Stomach (tissue), 9 donors: ENCODE measurements around the gene RASGRP3. TPM values are rescaled to one million over a fixed set of nuclear protein-coding genes. Genes with fewer than 3 reads are reported as not detected.

Experiments
- DNase-seq, 2 donors: peaks; one replicate each; pipeline versions ENCODE4 v3.0.0 to v3.0.0-alpha.2; 2013 to 2019
- H3K27ac ChIP-seq, 5 donors: fragments of 200-600 bp in 4 of 5; sonication (generic) in 4 of 5; one replicate each; pipeline ENCODE4 v1.5.1; 2013 to 2019; ENCODE audit warnings: mild to moderate bottlenecking in 1 of 5, moderate library complexity in 1 of 5
- H3K27me3 ChIP-seq, 3 donors: fragments of 200-600 bp; sonication (generic); one replicate each; pipeline ENCODE4 v1.5.1; 2017 to 2019; ENCODE audit warnings: mixed run types in 1 of 3
- H3K36me3 ChIP-seq, 4 donors: fragments of 200-600 bp; sonication (generic); 1 replicate in 3 of 4; 2 replicates in 1 of 4; pipeline ENCODE4 v1.5.1; 2016 to 2019
- H3K4me1 ChIP-seq, 4 donors: fragments of 200-600 bp; sonication (generic); one replicate each; pipeline ENCODE4 v1.5.1; 2016 to 2019
- H3K4me3 ChIP-seq, 4 donors: fragments of 200-600 bp; sonication (generic) in 3 of 4; one replicate each; pipeline ENCODE4 v1.5.1; 2016 to 2019; ENCODE audit warnings: mild to moderate bottlenecking in 1 of 4
- H3K9me3 ChIP-seq, 4 donors: fragments of 200-600 bp; sonication (generic); one replicate each; pipeline ENCODE4 v1.5.1; 2016 to 2019
- CTCF ChIP-seq, 7 experiments: fragments of 450-650 bp in 4 of 7; fragments of 200-600 bp in 3 of 7; sonication (generic) in 3 of 7; IDR thresholded peaks; one replicate each; pipeline ENCODE4 v1.5.1; 2016 to 2019; ENCODE audit warnings: antibody characterized with exemption in 7 of 7, control low read depth in 2 of 7, mild to moderate bottlenecking in 1 of 7
- EP300 ChIP-seq: sonication (generic); formaldehyde crosslinking; IDR thresholded peaks from one replicate; pipeline ENCODE4 v1.6.1; 2017; ENCODE audit warnings: antibody characterized with exemption
- POLR2A ChIP-seq, 4 donors: fragments of 450-650 bp; IDR thresholded peaks; one replicate each; pipeline ENCODE4 v1.6.1; 2016; ENCODE audit warnings: antibody characterized with exemption in 4 of 4, control low read depth in 2 of 4, mild to moderate bottlenecking in 1 of 4, moderate library complexity in 1 of 4
- POLR2AphosphoS5 ChIP-seq, 3 donors: sonication (generic); formaldehyde crosslinking; IDR thresholded peaks; one replicate each; pipeline ENCODE4 v1.6.1; 2016; ENCODE audit warnings: antibody characterized with exemption in 3 of 3
- WGBS, 5 donors: extraction: QIAGEN DNeasy Blood & Tissue Kit in 3 of 5; methylation state at CpG; one replicate each; pipeline versions ENCODE4 v1.1.5 to v1.1.7; 2013 to 2018; 5-methylcytosine and 5-hydroxymethylcytosine counted together
- intact Hi-C: fragments of 100-400 bp; cut with DNase I; formaldehyde crosslinking; loops from one replicate; pipeline ENCODE4 v1.15.1; 2023; ENCODE audit warnings: low total_unique reads
- polyA plus RNA-seq, 3 donors: library from polyadenylated mRNA; stranded (reverse); fragments of 200-250 nt; gene quantifications; one replicate each; pipeline ENCODE4 v1.2.3, GENCODE V29; 2013
- total RNA-seq, 5 donors: library from RNA; depleted of rRNA; stranded (reverse); fragments of >200 nt; gene quantifications; one replicate each; pipeline versions ENCODE4 v1.1.0 to v1.2.3, GENCODE V29; 2014 to 2016
- donor health status: healthy with polysubstance abuse.
- donor health status: Bipolar disorder and iron deficiency.
- donor health status: healthy.

Gene RASGRP3
- total and polyA plus RNA-seq, 8 donors = 0.29 to 51.3 (median 10.1) TPM

DNA sequence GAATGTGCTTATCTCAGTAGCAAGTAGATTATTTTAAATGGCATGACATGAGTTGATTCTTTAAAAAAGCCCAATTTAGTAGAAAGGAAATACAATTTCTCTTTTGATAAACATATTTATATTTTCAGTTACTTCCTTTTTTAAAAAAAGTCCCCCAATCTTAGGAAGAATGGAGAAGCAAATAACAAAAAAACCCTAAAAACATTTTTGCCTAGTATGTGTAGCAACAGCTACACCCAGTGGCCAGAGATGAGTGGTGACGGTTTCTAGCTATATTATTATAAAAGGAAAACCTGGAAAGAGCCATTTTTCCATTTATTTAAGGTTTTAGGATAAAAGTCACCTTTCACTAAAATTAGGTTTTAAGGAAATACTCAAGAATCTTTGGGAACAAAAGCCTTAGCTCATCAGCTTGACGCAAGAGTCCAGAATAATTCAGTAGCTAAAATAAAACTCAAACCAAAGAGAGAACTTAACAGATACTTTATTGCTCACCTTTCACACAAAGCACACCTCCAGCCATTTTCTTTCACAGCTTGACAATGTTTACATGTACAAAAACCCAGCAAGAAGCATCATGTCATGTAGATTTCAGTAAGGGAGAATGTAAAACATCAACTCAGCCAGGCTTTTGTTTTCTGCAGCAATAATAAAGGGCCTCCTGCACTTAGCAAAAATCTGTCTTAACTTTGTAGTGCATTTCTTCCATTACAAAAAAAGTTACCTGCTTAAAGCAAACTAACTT, 106.9 kb downstream of the RASGRP3 start:
- TF ChIP-seq CTCF (IDR thresholded peaks at IDR 0.05) (peak in 5 of 7 experiments; percentile 49 to 74 (median 71)), POLR2AphosphoS5 (IDR thresholded peaks at IDR 0.05) (no peak)
- Histone ChIP-seq H3K9me3 (no peaks in the 10 kb centered on the region), H3K36me3 (peaks cover 12 to 47% (median 40%) of the 10 kb centered on the region in 4 donors), H3K27me3 (no peaks in the 10 kb centered on the region), H3K4me1 (peaks cover 0 to 29% (median 11%) of the 10 kb centered on the region in 4 donors), H3K27ac (no peak overlapping the region), H3K4me3 (no peak overlapping the region)
- DNase-seq = peak in 1 of 2 donors; percentile 73
- WGBS, 5 donors = 19 to 29% (median 26%) methylated on average over 2 of the region's 2 CpGs
- intact Hi-C loops = no loop called here

- Histone ChIP-seq H3K4me1 (peaks cover 0 to 56% (median 22%) of the 10 kb centered on the region in 4 donors), H3K27ac (peak overlapping the region in 1 of 5 donors; percentile 34), H3K4me3 (no peak overlapping the region), H3K36me3 (peaks cover 15 to 67% (median 57%) of the 10 kb centered on the region in 4 donors), H3K27me3 (no peaks in the 10 kb centered on the region), H3K9me3 (no peaks in the 10 kb centered on the region)
- TF ChIP-seq POLR2A (IDR thresholded peaks at IDR 0.05) (no peak), POLR2AphosphoS5 (IDR thresholded peaks at IDR 0.05) (no peak), EP300 (no peak), CTCF (IDR thresholded peaks at IDR 0.05) (no peak)
- no peak for DNase-seq
- intact Hi-C loops = no loop called here
- 46 to 58% (median 53%) methylated on average over 2 of the region's 2 CpGs for WGBS, 5 donors
Observed at GRCh38 chr2:33586766-33587165, 110.3 kb downstream of the RASGRP3 start.

DNA sequence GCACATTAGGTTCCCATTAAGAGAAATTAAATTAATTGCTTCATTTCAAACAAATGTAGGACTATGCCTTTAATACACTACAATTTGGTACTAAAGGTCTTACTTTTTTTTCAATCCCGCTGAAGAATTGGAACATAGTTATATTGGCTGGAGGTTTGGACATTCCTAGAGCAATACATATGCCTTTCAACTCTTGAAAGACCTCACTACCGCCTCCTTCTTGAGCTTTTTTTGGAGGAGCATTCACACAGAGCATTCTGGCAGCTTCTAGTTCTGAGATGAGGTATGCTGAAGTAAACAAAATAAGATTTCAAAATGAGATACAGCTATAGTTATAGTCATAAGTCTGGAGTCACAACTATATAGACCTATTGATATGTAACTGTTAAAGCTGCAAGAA, 111.8 kb downstream of the RASGRP3 start:
- Histone ChIP-seq H3K9me3 (no peaks in the 10 kb centered on the region), H3K27ac (no peak overlapping the region), H3K36me3 (peaks cover 15 to 79% (median 71%) of the 10 kb centered on the region in 4 donors), H3K4me3 (no peak overlapping the region), H3K27me3 (no peaks in the 10 kb centered on the region), H3K4me1 (peaks cover 0 to 59% (median 21%) of the 10 kb centered on the region in 4 donors)
- no peak for TF ChIP-seq EP300
- no peak for TF ChIP-seq CTCF (IDR thresholded peaks at IDR 0.05)
- TF ChIP-seq POLR2AphosphoS5 (IDR thresholded peaks at IDR 0.05) = no peak
- TF ChIP-seq POLR2A (IDR thresholded peaks at IDR 0.05) = no peak
- intact Hi-C loops = no loop called here
- DNase-seq = no peak
- 66 to 83% (median 72%) methylated on average over 2 of the region's 2 CpGs for WGBS, 5 donors

- no peaks in the 10 kb centered on the region for H3K27me3 ChIP-seq
- TF ChIP-seq EP300 (no peak), POLR2A (IDR thresholded peaks at IDR 0.05) (no peak), POLR2AphosphoS5 (IDR thresholded peaks at IDR 0.05) (no peak), CTCF (IDR thresholded peaks at IDR 0.05) (no peak)
- DNase-seq = peak in 1 of 2 donors; percentile 20
- no peaks in the 10 kb centered on the region for H3K9me3 ChIP-seq
- H3K27ac ChIP-seq = peak overlapping the region in 1 of 5 donors; percentile 29
- intact Hi-C loops = no loop called here
- H3K36me3 ChIP-seq = peaks cover 19 to 79% (median 72%) of the 10 kb centered on the region in 4 donors
- no peak overlapping the region for H3K4me3 ChIP-seq
- peaks cover 0 to 63% (median 23%) of the 10 kb centered on the region in 4 donors for H3K4me1 ChIP-seq
- 7 to 39% (median 15%) methylated on average over 1 of the region's 1 CpG for WGBS, 5 donors
Observed at GRCh38 chr2:33589444-33589843, 113.0 kb downstream of the RASGRP3 start.
